ENCODE data around the gene GRIA3.
"Not testable (repeated sequence)": the region's sequence is repeated elsewhere in the genome, so short reads cannot be mapped to it uniquely, and the experiment has no call there.

GRIA3 gene

DNA sequence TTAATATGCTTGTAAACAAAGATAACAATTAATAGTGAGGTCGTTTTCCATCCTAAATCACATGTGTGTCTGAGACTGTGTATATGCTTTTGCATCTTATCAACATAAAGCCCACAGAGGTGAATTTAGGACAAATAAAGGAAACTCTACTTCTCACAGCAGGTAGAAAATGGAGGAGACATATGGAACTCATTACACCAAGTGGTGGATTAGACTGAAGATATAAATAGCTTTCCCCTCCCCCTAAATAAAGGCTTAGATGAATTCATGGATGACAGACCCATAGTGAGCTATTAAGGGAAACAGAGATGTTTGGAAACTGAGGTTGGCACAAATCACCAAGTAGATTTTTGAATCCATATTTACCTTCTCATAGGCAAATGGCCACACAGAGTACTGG is 79.7 kb downstream of the GRIA3 start:
- intact Hi-C loops (cut with DNase I), result no loop called here
- no peak for DNase-seq

DNA sequence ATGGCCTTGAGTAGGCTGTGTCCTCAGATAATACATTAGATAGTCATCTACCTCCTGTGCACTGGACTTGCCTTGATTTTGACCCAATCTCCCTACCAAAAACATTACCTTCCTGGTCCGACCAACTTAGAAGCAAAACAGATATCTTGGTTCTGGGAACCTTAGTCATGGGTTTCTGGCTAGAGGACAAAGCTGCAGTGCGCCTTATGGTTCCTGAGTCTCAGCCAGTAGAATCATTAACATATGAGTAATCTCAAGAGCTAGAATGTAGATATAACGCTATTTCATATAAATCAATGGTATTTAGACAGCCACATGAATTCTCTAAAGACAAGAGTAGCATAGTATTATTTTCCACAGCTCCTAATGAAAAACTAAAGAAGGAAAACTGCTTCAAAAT is 83.1 kb downstream of the GRIA3 start:
- intact Hi-C loops (cut with DNase I), result no loop called here
- no peak for DNase-seq

DNA sequence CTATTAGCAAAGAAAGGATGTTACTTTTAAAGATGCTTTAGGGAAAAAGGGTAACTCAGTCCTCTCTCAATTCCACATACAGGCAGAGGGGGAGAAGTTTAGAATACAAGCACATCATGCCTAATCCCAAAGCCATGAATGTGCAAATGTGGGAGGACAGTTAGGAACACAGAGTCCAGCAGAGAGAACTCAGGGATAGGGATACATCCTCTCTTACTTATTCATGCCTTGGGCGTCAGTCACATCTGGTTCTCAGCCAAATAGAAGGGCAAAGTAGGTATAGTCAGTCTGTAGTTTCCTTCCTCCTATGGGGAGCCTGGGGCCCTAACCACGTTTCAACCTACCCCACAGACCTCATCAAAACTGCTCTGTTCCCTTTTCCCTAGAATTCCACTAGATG is 87.8 kb downstream of the GRIA3 start:
- intact Hi-C loops (cut with DNase I), result no loop called here
- no peak for DNase-seq

DNA sequence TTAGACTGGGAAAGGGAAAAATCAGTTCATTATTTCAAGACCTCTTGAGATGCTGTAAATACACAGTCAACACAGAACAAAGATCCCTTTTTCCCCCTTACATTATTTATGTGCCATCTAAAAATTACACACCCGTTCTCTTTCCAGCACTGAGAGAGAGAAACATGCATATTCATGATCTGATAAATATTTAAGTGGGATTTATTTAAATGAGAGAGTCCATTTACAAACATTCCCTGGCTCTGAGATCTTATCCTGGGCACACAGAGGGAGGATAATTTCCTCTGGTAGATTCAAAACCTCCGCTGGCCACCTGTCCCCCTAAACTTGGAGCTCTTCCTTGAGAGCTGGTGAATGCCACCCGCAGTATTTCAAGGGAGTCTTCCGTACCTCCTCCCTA is 88.6 kb downstream of the GRIA3 start:
- intact Hi-C loops (cut with DNase I), result no loop called here
- DNase-seq, result no peak

DNA sequence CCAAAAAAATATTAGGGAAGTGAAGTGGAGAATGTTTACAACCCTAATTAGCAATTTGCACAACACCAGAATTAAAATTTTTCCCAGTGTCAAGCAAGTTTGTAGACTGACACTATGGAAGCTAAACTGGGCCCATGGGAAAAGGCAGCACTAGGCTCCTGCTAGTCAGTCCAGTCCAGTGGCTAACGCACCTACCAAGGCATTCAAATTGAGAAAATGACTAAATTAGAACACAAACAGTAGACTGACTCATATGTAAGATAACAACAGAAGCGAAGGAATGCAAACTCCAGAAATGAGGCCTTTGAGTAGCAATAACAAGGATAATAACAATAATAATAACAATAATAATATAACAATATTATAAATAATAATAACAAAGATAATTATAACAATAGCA is 90.7 kb downstream of the GRIA3 start:
- DNase-seq, result no peak
- intact Hi-C loops (cut with DNase I), result no loop called here

DNA sequence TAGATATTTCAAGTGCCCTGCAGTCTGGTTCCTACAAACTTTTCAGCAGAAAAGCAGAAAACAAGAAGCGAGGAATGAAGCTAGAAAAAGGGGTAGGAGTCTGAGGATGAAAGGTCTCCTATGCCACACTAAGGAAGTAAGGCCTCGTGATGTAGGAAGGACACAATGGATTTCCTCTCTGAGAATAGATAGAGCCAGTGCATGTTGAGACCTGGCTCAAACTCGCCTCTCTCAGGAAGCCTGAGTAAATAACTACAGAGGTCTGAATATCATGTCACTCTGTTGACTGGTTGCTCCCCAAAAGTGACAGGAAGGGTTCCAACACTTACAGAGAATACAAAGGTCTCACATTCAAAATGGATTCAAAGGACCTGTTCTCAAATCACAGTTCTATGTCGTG is 93.3 kb downstream of the GRIA3 start:
- no peak for DNase-seq
- intact Hi-C loops (cut with DNase I), result no loop called here

DNA sequence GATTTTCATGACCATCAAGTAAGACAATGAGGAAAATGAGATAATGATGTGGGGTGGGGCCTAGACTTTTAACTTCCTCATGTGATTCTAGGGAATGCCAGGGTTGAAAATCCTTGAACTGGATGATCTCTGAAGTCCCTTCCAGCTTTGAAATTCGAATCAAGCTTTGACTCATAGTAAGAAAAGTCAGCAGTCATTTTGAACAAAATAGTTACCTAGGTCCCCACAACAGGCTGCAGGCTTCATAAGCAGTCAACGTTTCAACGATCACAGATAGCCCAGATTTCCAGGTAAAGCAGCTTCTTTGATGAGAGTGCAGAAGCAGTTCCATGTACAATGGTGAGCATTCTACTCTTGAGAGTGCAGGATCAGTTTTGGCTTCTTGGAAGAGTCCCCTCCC is 93.7 kb downstream of the GRIA3 start:
- intact Hi-C loops (cut with DNase I), result no loop called here
- no peak for DNase-seq

DNA sequence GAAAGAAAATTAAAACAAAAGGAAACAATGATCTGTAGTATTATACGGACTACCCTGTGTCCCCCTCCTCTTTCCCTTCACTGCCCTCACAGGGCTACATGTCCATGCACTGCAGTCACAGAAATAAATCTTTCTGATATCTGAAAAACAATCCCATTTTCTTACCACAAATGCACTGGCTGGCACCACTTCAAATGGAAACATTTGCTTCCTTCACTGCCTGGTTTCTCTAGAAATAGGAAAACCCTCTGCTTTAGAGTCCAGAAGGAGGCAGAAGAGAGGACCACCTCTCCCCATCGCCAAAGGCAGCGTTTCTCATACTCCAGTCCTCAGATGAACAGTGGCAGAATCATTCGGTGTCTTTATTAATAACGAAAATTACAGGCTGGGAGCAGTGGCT is 98.2 kb downstream of the GRIA3 start:
- no peak for DNase-seq
- intact Hi-C loops (cut with DNase I), result no loop called here

DNA sequence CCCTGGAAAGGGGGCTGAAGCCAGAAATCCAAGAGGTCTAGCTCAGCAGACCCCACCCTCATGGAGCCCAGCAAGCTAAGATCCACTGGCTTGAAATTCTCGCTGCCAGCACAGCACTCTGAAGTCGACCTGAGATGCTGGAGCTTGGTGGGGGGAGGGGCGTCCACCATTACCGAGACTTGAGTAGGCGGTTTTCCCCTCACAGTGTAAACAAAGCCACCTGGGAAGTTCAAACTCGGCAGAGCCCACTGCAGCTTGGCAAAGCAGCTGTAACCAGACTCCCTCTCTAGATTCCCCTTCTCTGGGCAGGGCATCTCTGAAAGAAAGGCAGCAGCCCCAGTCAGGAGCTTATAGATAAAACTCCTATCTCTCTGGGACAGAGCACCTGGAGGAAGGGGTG is 99.3 kb downstream of the GRIA3 start:
- intact Hi-C loops (cut with DNase I); DNase-seq: not testable (repeated sequence)

DNA sequence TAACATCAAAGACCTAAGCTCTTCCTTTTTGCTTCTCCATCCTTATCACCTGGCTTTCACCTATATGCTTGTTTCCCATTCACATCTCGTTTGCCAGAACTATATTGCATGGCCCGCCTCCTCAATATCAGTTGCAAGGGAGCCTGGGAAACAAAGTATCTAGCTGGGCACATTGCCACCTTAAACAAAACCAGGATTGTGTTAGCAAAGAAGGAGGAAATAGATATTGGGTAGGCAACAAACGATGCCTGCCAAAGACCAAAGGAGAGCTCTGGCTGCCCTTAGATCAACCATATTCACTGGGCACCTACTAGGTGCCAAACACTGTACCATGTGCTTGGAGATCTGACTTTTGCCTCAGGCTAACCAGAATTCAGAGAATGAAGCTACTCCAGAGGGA is 107.5 kb downstream of the GRIA3 start:
- no peak for DNase-seq
- intact Hi-C loops (cut with DNase I), result no loop called here

DNA sequence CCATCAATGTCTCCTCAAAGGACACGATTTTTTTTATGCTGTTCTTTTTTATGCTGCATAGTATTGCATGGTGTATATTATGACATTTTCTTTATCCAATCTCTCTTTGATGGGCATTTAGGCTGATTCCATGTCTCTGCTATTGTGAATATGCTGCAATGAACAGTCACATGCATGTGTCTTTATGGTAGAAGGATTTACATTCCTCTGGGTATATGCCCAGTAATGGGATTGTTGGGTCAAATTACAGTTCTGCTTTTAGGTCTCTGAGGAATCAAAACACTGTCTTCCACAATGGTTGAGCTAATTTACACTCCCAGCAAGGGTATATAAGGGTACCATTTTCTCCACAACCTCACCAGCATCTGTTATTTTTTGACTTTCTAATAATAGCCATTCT is 113.9 kb downstream of the GRIA3 start:
- intact Hi-C loops (cut with DNase I), result no loop called here
- DNase-seq, result no peak

DNA sequence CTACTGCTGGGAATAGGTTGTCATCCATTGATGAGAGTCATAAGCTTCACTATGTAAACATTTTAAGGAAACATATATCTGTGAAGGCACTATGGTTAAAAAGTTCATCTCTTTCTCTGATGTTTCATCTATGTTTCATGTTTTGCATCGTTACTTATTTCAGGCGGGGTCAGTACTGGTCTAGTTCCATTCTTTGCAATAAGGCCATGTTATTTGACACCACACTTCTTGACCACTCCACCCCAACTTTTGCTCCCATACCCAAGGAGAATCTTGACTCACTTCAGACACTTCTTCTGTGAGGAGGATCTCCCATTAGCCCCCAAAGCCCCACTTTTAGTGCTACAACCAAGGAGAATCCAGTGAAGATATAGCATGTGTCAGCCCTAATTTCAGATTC is 119.4 kb downstream of the GRIA3 start:
- DNase-seq, result no peak
- intact Hi-C loops (cut with DNase I), result no loop called here

DNA sequence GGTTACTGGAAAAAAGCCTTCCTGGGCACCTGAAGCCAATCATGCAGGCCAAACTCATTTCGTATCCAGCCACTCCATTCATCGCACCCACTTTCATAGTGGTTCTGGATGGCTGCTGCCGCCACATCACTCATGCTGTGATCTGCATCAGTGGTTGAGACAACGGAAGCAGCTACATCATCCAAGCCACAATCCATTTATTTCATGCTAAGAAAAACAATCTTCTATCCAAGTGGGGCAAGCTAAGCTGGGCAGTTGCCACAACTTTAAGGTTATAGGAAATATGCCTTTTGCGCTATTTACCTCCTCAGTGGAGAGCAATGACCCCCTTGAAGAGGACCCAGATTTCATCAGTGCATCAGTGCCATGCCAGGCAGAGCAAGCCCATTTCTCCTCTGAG is 124.6 kb downstream of the GRIA3 start:
- intact Hi-C loops (cut with DNase I), result no loop called here

DNA sequence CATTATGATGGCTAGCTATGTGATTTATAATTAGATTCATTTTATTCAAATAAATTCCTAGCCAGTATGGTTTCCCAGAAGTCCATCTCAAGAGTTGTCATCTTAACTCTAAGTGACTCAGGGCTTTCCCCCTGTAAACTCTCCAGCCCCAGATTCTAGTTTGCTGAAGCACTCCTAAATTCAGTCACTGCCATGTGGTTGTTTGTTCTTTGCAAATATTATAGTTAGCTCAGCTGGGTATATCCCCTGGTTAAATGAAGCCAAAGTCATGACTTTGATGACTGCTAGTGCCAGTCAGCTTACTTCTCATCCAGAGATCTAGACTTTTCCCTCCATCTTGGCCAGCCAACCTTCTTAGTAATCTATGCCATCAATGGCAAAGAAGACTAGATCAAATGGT is 126.0 kb downstream of the GRIA3 start:
- no peak for DNase-seq

More for the DNA sequence above, 124.6 kb downstream of the GRIA3 start:
- DNase-seq, result no peak

DNA sequence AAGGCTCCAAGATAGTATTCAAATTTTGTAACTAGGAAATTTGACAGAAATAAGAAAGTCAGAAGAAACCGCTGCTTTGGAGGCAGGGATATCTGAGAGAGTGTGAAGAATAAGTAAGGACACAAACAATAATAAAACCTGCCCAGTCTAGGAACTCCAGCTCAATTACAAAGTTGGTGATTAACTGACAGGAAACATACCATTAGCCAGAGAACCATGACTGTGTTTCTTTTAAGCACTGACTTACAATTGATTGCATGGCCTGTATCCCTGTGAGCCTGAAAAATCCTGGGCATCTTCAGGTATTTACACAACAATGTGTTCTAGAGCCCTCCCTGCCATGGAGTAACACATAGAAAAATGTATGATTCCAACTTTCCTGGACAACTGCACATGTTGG is 127.4 kb downstream of the GRIA3 start:
- intact Hi-C loops (cut with DNase I), result no loop called here
- no peak for DNase-seq

More for the DNA sequence above, 126.0 kb downstream of the GRIA3 start:
- intact Hi-C loops (cut with DNase I), result no loop called here

DNA sequence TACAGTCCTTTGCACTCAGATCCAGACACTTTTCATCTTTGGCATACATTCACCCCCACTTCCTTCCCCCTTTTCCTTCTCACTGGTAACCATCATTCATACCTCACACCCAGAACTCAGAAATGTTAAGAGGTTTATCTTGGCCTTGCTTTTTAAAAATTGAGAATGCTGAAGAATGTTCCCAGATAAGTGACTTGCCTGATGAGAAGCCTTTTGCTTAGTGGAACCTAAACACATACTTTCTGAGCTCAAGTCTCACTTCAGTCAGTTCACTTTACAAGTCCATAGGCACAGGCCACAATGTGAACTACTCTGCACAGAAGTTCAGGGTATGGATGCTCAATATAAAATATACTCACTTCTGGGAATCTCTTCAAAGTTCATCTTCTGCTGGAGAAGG is 129.4 kb downstream of the GRIA3 start:
- intact Hi-C loops (cut with DNase I), result no loop called here
- DNase-seq, result no peak

DNA sequence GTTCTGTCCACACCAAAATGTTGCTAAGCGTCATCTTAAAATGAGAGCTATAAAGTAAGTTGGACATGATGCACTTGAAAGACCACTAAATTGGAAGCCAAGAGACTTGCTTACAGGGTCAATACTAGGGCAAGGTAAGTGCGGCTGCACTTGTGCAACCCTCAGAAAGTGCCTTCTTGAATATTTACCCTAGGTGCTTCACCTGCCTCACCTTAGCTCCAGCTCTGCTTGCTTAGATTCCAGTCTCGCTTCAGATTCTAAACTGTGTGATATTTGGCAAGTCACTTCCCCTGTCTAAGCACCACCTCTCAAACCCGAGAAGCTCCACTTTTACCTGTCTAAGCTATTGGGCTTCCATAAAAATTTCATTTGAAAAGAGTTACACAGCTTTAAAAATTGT is 136.5 kb downstream of the GRIA3 start:
- DNase-seq, result no peak
- intact Hi-C loops (cut with DNase I), result no loop called here

DNA sequence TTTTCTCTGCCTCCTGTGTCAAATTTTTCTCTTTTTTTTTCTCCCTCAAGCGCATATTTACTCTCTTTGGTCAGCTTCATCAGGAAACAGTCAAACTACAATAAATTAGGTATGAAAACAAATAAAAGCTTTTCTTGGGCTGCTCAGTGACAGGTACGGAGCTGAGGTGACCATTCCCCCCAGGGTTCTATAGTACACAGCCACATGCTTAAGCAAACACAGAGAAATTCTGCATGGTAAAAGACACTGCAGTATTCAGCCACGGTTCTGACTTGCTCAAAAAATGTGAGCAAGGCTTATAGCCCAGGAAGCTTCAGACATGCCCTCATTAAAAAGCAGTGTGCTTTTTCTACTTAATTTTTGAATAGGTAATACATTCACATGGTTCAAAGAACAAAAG is 138.5 kb downstream of the GRIA3 start:
- intact Hi-C loops (cut with DNase I), result no loop called here
- no peak for DNase-seq

DNA sequence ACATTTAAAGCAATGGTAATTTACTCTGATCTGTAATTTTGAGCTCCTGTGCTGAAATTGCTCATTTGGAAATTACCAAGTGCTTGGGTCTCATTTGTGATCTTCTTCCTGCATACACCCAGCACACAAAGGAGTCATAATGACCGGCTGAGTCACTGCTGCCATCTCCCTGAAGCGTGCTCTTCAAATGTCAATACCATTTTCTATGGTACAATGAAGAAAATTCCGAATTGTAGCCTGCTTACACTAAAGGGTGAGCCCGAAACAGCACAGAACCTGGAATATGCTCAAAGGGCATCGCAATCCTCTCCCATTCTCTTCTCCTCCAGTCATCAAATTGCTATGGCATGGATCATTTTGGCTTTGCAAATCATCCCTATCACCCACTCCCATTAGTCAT is 140.5 kb downstream of the GRIA3 start:
- intact Hi-C loops (cut with DNase I), result no loop called here
- DNase-seq, result no peak

DNA sequence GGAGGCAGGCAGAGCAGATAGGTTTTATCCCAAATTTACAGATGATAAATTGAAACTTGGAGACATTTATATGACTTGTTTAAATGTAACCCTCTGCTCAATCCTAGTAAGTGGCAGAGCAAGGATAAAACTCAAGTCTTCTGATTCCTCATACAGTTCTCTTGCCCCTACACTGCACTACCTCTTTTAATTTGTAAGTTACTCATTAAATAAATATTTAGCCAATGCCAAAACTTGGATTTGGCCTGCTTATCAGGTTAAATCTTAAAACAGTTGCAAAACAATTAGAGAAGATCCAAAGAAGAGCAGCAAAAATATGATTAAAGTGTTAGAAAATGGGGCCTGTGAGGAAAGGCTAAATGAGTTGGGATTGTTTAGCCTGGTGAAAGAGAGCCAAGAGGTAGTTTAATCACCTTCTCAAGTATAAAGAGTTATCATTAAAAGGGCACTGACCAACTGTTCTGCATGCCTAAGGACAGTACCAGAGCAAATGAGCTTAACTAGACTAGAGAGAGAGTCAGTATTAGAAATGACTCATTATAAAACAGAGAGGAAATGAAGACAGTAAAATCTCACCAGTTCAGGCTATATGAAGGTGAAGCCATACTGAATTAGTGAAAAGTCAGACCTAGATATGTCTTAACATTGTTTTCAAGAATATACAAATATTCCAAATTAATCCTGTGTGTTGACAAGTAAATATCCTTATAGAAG is 146.3 kb downstream of the GRIA3 start:
- intact Hi-C loops (cut with DNase I), result no loop called here
- DNase-seq, result no peak

DNA sequence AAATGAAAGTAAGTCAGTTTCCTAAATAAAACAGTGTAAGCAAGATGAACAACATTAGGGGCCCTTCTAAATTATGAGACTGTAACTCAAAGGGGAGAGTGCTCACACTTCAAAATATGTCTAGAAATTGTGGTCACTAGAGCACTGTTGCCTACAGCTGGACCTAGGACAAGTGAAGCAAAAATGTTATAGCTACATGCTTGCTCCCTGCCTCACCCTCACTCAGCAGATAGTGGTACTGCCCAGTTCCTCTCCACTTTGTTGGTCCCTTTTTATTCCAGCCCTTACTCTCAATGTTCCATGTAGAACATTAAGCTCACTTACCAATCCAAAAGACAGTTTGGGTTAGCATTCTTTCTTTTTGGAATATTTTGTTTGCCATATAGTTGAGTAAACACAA is 147.3 kb downstream of the GRIA3 start:
- no peak for DNase-seq
- intact Hi-C loops (cut with DNase I), result no loop called here

DNA sequence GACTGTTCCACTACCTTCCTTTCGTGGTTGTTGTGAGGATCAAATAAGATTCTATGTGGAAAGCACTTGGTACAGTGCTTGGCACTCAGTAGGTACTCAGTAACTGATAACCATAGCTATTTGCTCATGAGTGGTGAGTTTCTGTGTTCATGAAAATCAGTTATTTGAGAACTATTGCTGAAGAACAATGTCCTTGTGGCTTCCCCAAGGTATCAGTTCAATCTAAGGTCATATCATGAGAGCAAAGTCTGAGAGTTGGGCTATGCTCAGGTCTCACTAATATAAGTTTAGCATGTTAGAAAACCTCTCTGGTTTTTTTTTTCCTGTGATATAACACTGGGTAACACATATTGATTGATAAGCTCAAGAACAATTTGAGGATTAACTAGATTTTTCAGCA is 147.8 kb downstream of the GRIA3 start:
- intact Hi-C loops (cut with DNase I), result no loop called here
- no peak for DNase-seq

DNA sequence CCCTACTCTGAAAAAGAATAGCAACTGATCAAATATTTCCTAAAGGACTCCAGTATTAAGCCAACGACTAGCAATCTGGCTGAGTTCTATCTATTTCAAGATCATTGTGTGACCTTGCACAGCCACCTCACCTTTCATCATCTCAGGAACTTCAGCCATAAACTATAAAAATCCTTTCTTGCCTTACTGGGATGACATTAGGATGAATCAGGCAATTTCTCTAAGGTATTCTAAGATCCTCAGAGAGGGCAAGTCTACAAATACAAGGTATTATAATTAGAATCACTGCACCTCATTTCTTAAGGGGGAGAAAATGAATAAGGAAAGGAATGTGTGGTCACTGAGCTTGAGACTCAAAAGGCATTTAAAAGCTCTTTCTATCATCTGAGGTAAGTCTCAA is 152.6 kb downstream of the GRIA3 start:
- DNase-seq, result no peak
- intact Hi-C loops (cut with DNase I), result no loop called here

Data from posterior cingulate gyrus (tissue), 11 donors.